ENCODE data around the gene TKFC.
A peak's percentile ranks its signal among the peaks of the same experiment; 100 is the strongest.
"Not testable (repeated sequence)": the region's sequence is repeated elsewhere in the genome, so short reads cannot be mapped to it uniquely, and the experiment has no call there.

The TKFC gene

DNA sequence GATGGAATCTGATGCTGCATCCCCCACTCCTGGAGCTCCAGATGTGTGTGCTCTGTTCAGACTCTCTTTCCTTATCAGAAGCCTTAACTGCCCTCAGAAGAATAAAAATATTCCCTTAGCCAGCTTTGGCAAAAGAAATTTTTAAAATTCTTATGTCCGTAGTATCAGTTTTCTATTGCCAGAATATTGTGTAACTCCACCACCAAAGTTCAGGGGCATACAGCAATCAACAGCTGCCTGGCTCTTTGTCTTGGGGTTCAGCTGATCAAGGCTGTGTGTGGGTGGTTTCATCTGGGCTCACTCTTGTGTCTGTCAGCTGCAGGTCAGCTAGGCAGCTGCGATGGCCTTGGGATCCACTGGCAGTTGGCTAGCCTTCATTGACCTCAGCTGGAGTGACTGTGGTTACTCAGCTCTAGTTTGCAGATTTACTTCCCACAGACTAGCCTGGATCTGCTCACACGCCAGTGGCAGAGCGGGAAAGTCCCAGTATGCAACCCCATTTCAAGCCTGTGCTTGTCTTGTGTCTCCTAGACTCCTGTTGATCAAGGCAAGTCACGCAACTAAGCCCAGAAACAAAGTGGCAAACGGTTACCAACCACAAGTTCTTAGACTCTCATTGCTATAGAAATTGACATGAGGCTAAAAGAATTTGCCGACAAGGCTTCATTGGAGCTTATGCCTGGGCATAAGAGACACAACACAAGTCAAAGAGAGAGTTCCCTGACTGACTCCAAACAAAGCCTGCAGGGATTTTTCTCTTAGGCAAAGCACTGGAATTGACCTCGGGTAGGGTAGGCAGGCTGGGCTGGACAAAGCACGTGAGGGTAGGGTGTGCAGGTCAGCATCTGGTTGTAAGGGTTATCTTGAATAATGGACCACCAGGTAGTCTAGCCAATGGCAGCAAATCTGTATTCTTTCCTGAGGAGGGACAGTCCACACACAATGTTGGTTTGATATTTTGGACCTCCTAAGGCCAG is 36.6 kb downstream of the TKFC start:
- no peak for DNase-seq

DNA sequence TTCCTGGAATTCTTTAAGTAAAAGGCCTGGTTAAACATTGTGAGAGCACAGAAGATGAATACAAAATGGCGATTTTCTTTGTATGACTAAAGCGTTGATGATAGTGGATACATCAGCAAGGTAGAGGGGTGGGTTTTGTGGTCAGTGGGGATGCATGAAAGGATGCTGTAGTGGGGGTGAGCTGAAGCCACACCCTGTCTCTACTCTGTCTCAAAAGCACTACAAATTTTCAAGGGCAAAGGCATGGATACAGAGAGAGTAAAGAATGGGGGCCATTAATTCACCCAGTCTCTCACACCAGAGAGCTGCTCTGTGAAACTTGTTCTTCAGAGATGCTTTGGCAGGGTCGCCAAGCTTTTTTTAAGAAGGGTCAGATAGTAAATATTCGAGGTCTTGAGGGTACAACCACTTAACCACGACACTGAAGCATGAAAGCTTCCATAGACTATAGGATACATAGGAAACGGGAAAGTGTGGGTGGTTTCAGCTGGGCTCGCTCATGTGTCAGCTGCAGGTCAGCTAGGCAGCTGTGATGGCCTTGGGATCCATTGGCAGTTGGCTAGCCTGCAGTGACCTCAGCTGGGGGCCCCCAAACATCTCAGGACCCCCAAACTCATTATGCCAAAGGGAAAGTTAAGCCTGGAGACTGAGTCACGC is 37.4 kb downstream of the TKFC start:
- no peak for DNase-seq

DNA sequence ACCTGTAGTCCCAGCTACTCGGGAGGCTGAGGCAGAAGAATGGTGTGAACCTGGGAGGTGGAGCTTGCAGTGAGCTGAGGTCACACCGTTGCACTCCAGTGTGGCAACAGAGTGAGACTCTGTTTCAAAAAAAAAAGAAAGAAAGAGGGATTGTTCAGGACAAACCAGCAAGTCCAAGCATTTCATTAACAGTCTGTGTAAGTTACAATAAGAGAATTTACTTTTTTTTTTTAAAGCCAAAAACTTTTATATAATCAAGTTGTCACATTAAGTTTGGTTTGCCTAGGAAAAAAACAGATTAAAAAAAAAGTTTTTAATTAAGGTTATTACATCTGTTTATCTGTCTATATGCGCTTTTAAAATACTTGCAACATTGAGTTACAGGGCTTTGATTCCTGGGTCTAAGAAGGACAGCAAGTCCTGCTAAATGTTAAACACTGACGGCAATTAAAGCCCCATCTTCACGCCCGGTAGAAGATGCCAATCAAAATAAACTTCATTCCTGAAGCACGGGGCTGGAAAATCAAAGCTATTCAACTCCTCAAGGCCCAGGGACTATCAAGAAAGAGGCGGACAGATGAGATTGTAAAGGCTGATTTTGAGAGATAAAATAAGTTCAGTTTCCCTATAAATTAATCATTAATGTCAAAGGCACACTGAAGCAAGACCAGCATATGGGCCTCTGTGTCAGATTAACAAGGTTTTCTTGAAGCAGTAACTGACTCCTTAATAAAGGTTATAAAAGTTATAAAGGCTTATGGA is 39.8 kb downstream of the TKFC start:
- DNase-seq = no peak

DNA sequence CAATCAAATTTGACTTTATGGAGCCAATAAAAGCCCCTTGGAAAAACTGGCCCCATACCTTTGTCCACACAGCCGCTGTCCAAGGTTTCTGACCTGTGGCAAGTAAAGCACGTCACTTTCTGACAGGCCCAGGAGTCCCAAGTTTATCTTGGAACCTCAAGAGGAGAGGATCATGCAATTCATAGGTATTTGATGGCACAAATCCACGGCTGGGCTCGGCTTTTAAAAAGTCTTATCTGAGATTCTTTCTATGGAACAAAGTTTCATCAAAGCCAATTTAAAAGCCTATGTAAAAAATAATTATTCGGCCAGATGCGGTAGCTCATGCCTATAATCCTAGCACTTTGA is 42.7 kb downstream of the TKFC start:
- no peak for DNase-seq

DNA sequence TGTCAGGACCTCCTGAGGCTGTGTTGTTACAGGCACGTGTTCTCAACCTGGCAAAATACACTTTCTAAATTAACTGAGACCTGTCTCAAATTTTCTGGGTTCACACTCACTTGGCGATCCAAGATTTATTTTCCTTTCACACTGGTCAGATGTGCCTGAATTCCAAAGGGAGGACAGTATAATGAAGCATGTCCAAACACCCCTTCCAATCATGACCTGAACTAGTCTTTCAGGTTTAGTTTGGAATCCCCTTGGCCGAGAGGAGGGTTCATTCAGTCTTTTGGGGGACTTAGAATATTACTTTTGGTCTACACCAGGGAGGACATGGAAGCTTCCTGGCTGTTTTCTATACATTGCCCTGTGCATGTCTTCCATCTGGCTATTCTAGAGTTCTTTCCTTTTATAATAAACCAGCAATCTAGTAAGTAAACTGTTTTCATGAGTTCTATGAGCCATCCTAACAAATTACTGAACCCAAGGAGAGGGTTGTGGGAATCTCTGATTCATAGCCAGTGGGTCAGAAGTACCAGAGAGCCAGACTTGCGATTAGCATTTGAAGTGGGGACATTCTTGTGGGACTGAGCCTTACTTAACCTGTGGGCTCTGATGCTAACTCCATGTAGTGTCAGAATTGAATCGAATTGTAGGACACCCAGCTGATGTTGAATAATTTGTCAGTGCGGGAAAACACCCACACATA is 44.6 kb downstream of the TKFC start:
- DNase-seq = no peak

DNA sequence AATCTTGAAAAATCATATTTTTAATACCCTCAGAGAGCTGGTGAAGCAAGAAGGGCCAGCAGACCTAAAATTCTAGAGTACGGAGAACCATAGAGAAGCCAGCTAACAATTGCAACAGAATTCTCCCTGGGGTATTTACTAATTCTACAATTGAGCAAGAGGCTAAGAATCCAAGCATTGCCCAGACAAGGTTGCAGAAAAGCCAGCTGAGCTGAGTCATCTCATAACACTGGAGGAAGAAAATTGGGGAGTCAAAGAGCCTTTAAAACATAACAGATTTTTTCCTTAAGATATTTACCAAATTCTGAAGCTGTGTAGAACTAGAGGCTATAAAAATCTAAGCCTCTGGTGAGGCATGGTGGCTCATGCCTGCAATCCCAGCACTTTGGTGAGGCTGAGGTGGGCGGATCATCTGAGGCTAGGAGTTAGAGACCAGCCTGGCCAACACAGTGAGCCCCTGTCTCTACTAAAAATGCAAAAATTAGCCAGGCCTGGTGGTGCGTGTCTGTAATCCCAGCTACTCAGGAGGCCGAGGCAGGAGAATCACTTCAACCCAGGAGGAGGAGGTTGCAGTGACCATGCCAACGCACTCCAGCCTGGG is 45.8 kb downstream of the TKFC start:
- no peak for DNase-seq

DNA sequence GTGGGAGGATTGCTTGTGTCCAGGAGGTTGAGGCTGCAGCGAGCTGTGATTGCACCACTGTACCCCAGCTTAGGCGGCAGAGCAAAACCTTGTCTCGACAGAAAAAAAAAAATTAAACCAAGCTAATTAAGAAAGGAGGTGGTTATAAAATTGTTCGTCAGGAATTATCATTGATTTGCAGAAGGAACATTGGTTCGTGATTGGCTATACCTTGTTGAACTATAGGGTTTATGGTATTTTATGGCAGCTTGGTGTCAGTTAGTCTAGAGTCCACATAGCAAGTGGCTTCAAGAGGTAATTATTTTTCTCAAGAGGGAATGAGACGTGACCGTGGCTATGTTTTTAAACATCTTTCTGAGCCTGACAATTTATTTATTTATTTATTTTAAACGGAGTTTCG is 47.9 kb downstream of the TKFC start:
- no peak for DNase-seq

DNA sequence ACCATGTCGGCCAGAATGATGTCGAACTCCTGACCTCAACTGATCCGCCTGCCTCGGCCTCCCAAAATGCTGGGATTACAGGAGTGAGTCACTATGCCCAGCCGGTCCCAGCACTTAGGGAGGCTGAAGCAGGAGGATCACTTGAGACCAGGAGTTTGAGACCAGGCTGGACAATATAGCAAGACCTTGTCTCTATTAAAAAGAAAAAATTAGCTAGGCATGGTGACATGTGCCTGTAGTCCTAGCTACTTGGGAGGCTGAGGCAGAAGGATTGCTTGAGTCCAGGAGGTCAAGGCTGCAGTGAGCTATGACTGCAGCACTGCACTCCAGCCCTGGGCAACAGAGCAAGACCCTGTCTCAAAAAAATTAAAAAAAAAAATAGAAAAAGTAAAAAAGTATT is 50.8 kb downstream of the TKFC start:
- not testable (repeated sequence) for DNase-seq

DNA sequence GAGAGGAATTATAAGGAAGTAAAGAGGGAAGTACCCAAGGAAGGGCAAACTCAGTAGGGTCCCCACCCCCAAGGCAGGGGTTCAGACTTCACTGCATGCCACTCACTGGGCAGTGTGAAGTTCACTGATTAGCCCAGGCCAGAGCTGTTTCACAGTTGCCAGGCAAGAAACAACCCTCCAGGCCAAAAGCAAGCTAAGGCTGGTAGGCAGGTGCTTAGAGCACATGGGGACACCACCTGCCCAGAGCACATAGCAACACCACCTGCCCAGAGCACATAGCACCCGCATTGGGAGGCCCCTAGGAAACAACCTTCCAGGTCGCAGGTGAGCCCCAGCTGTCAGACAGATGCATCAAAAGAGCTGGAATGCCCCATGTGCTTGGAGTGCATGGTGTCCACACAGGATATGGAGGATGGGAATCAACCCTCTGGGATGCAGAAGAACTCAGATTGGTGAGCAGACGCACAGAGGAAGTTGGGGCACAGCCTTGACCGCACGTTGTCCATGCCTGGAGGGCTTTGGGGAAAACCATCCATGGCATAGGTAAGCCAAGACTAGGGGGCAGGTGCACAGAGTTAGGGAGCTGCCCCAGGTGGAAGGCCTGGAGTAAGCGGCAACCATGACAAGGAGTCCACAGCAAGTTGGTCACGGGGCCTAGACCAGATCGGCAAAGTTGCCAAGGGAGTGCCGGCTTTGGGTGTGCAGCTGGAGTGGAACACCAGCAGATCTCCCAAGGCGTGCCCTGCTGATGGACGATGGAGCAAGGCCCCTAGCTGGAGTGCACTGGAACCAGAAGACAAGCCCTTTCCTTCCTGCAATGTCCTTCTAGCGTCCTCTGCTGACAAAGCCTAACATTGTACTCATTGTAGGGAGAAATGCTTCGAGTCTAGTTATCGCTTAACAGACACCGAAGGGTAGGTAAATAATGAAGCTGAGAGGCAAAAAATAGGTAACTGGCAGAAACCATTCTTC is 51.5 kb downstream of the TKFC start:
- no peak for DNase-seq

DNA sequence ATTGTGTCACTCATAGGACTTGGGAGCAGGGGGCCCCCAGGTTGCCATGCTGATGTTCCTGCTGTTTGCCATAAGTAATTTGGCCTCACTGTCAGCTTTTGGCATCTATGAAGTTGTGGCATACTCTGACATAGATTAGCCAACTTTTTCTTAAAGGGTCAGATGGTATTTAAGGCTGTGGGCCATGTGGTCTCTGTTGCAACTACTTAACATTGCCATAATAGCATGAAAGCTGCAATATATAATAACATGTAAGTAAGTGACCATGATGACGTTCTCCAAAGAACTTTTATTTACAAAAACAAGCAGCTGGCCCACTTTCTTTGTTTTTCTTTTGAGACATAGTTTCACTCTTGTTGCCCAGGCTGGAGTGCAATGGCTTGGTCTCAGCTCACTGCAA is 57.1 kb downstream of the TKFC start:
- no peak for DNase-seq

DNA sequence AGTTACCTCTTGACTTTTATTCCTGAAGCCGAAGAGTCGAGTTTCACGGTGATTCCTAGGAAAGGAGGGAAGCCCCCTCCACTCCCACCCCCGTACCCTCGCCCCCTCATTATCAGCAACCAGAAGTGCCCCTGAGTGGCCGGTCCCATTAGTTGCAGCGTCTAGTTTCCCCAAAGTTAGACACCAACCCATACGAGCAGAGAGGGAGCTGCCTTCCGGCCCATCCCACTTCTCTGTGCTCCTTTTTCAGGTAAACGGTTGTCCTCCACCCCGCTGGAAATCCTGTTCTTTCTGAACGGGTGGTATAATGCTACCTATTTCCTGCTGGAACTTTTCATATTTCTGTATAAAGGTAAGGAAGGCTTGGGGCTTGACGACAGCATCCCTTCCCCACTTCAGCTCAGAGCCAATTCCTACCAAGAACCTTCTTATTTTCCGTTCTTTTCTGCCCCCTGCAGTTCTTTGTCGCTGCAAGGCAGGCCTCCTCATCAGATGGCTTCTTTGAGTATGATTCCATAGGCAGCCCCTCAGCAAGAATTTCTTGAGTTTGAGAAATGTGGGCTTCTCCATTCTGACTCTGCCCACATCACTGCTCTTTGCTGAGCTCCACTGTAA is 60.1 kb downstream of the TKFC start:
- peak; percentile 6 for DNase-seq

All from NCI-H1694 treated with DMSO at 0.1 percent for 48 hours (cell line).